ENCODE measurements around the gene SHFL.

- TF ChIP-seq CTCF (IDR thresholded peaks at IDR 0.05) (no peak), MAX (IDR thresholded peaks at IDR 0.05; ENCODE audit: low read depth) (no peak), EP300 (IDR thresholded peaks at IDR 0.05; ENCODE audit: borderline replicate concordance in 1 of 2, low read depth in 1 of 2, low read length in 1 of 2) (no peak), FOXJ3 (CRISPR knock-in tag; IDR thresholded peaks at IDR 0.05) (no peak), SMC3 (IDR thresholded peaks at IDR 0.05; ENCODE audit: low read depth, low read length) (no peak), REST (IDR thresholded peaks at IDR 0.05; ENCODE audit: low read depth, low read length) (no peak), EZH2phosphoT487 (IDR thresholded peaks at IDR 0.05; ENCODE audit: borderline replicate concordance, low read depth) (no peak), TEAD4 (IDR thresholded peaks at IDR 0.05; ENCODE audit: borderline replicate concordance, insufficient read depth) (no peak), FOXM1 (IDR thresholded peaks at IDR 0.05; ENCODE audit: low read depth) (no peak)
Observed at GRCh38 chr19:10092648-10093294, 6.7 kb downstream of the SHFL start.
